GM12865 (cell line): ENCODE measurements around the gene RFXANK.
A peak's percentile ranks its signal among the peaks of the same experiment; 100 is the strongest.
"Not testable (repeated sequence)": the region's sequence is repeated elsewhere in the genome, so short reads cannot be mapped to it uniquely, and the experiment has no call there.

Source experiments
- DNase-seq: peaks from one replicate; pipeline ENCODE4 v3.0.0; 2010; ENCODE audit warnings: low read depth
- H3K4me3 ChIP-seq: 2 replicates; pipeline ENCODE4 v1.5.1; 2011; ENCODE audit warnings: mild to moderate bottlenecking, low read depth, low read length, control low read depth
- CTCF ChIP-seq: IDR thresholded peaks from 2 replicates; pipeline ENCODE4 v1.5.1; 2011; ENCODE audit warnings: low read length, control low read depth, low read depth, inconsistent platforms; ENCODE audit not compliant: insufficient read depth; ENCODE audit errors: missing control alignments

The RFXANK gene

GRCh38 chr19:19214892-19215291 lies 22.8 kb downstream of the RFXANK start:
- no peak for TF ChIP-seq CTCF
- DNase-seq = no peak
- H3K4me3 ChIP-seq = no peak overlapping the region

GRCh38 chr19:19215792-19216191 lies 23.7 kb downstream of the RFXANK start:
- DNase-seq = no peak
- no peak for TF ChIP-seq CTCF
- no peak overlapping the region for H3K4me3 ChIP-seq

GRCh38 chr19:19217099-19217498 lies 25.0 kb downstream of the RFXANK start:
- no peak overlapping the region for H3K4me3 ChIP-seq
- TF ChIP-seq CTCF = peak; percentile 16
- DNase-seq = peak; percentile 75

GRCh38 chr19:19218911-19219310 lies 26.9 kb downstream of the RFXANK start:
- no peak overlapping the region for H3K4me3 ChIP-seq
- TF ChIP-seq CTCF = no peak
- no peak for DNase-seq

GRCh38 chr19:19221000-19221399 lies 28.9 kb downstream of the RFXANK start:
- not testable (repeated sequence) for H3K4me3 ChIP-seq

GRCh38 chr19:19223060-19223459 lies 31.0 kb downstream of the RFXANK start:
- TF ChIP-seq CTCF = no peak
- DNase-seq = no peak

More at GRCh38 chr19:19221000-19221399, 28.9 kb downstream of the RFXANK start:
- DNase-seq = not testable (repeated sequence)

GRCh38 chr19:19223636-19224035 lies 31.6 kb downstream of the RFXANK start:
- DNase-seq = no peak
- TF ChIP-seq CTCF = no peak
- no peak overlapping the region for H3K4me3 ChIP-seq

More at GRCh38 chr19:19223060-19223459, 31.0 kb downstream of the RFXANK start:
- no peak overlapping the region for H3K4me3 ChIP-seq
